Measurements from ENCODE around the gene OR2J1.

DNA sequence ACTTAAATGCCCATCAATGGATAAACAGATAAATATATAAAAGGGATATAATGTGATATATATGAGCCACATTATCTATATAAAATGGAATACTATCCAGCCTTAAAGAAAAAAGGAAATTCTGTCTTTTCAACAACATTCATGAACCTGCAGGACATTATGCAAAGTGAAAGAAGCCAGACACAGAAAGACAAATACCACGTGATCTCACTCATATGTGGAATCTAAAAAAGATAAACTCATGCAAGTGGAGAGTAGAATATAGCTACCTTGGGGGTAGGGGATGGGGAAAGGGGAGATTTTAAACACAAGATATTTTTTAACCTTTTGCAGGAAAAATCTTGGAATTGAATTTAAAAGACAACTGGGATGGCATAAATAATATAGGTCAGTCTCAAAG, 1.5 kb upstream of the OR2J1 start:
- TF ChIP-seq, protein P1, sequence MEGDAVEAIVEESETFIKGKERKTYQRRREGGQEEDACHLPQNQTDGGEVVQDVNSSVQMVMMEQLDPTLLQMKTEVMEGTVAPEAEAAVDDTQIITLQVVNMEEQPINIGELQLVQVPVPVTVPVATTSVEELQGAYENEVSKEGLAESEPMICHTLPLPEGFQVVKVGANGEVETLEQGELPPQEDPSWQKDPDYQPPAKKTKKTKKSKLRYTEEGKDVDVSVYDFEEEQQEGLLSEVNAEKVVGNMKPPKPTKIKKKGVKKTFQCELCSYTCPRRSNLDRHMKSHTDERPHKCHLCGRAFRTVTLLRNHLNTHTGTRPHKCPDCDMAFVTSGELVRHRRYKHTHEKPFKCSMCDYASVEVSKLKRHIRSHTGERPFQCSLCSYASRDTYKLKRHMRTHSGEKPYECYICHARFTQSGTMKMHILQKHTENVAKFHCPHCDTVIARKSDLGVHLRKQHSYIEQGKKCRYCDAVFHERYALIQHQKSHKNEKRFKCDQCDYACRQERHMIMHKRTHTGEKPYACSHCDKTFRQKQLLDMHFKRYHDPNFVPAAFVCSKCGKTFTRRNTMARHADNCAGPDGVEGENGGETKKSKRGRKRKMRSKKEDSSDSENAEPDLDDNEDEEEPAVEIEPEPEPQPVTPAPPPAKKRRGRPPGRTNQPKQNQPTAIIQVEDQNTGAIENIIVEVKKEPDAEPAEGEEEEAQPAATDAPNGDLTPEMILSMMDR (conservative IDR thresholded peaks at IDR 0.05 in 1 of 2, IDR thresholded peaks at IDR 0.05 in 1 of 2; ENCODE audit: low read depth in 1 of 2, low read length in 2 of 2), result no peak
- no peak for TF ChIP-seq EZH2 (IDR thresholded peaks at IDR 0.05; ENCODE audit: low read length, missing control alignments)

Measured in fibroblast of lung (primary cell).